Heart right ventricle (tissue), 16 donors: ENCODE measurements around the gene CREB5. TPM values are rescaled to one million over a fixed set of nuclear protein-coding genes. Genes with fewer than 3 reads are reported as not detected.

Experiments used
- ATAC-seq, 8 donors: fragments of 200-7000 bp; cut with Tn5 transposase; one replicate each; pipeline ENCODE4 v1.9.1; 2020; ENCODE audit warnings: mild to moderate bottlenecking in 8 of 8, moderate library complexity in 8 of 8, moderate number of reproducible peaks in 1 of 8
- DNase-seq, 2 donors: peaks; one replicate each; pipeline ENCODE4 v3.0.0-alpha.2; 2020
- H3K27ac ChIP-seq, 10 donors: fragments of 200-600 bp; sonication (generic) in 2 of 10; one replicate each; pipeline versions ENCODE4 v1.5.0 to v1.8.0; 2020 to 2022; ENCODE audit warnings: mild to moderate bottlenecking in 3 of 10
- H3K27me3 ChIP-seq, 7 donors: fragments of 200-600 bp; one replicate each; pipeline ENCODE4 v1.8.0; 2021 to 2022; ENCODE audit warnings: mild to moderate bottlenecking in 2 of 7
- H3K36me3 ChIP-seq, 9 donors: fragments of 200-600 bp; sonication (generic) in 1 of 9; one replicate each; pipeline versions ENCODE4 v1.5.0 to v1.8.0; 2020 to 2022; ENCODE audit warnings: mild to moderate bottlenecking in 2 of 9
- H3K4me1 ChIP-seq, 9 donors: fragments of 200-600 bp; sonication (generic) in 1 of 9; one replicate each; pipeline versions ENCODE4 v1.5.0 to v1.8.0; 2020 to 2022; ENCODE audit warnings: mild to moderate bottlenecking in 4 of 9
- H3K4me3 ChIP-seq, 10 donors: fragments of 200-600 bp; sonication (generic) in 2 of 10; one replicate each; pipeline versions ENCODE4 v1.5.0 to v1.8.0; 2020 to 2022; ENCODE audit warnings: mild to moderate bottlenecking in 7 of 10, moderate library complexity in 2 of 10
- H3K9me3 ChIP-seq, 11 donors: fragments of 200-600 bp in 10 of 11; sonication (generic) in 2 of 11; one replicate each; pipeline versions ENCODE4 v1.5.0 to v1.8.0; 2013 to 2022; ENCODE audit warnings: mild to moderate bottlenecking in 2 of 11, control low read depth in 1 of 11, moderate library complexity in 1 of 11
- CTCF ChIP-seq, 9 donors: fragments of 200-600 bp; sonication (generic) in 2 of 9; IDR thresholded peaks; one replicate each; pipeline versions ENCODE4 v1.5.0 to v1.8.0; 2021 to 2022; ENCODE audit warnings: antibody characterized with exemption in 9 of 9, mild to moderate bottlenecking in 5 of 9, moderate library complexity in 1 of 9
- WGBS, 2 donors: extraction: QIAGEN DNeasy Blood & Tissue Kit; methylation state at CpG; one replicate each; pipeline ENCODE4 v1.1.7; 2013; ENCODE audit warnings: inconsistent platforms in 1 of 2; 5-methylcytosine and 5-hydroxymethylcytosine counted together
- intact Hi-C, 10 donors: fragments of 100-400 bp; cut with DNase I; formaldehyde crosslinking; loops; one replicate each; pipeline versions ENCODE4 v1.11.1 to v1.14.2; 2022
- polyA plus RNA-seq, 2 donors: library from polyadenylated mRNA; stranded (reverse); fragments of 200-250 nt; gene quantifications; one replicate each; pipeline ENCODE4 v1.2.3, GENCODE V29; 2013
- total RNA-seq, 10 donors: library from RNA; stranded (reverse); fragmentation: NEBNext Ultra II Directional in 3 of 10; extraction: Animal tissue kit (Norgen Biotek cat#: 25700) in 3 of 10; gene quantifications; one replicate each; pipeline versions ENCODE4 v1.2.1 to v1.2.4, GENCODE V29; 2021 to 2023
- donor health status: Arrhythmogenic right ventricular cardiomyopathy.
- donor health status: ischemic (EF 13 %, LVEDD 7.1; RV severe dilation, severe dysfunction).
- donor health status: healthy with polysubstance abuse.
- donor health status: DM: no; HTN: yes; CAD: no.
- donor health status: DM: no; HTN: no; CAD: no.
- donor health status: ischemic (EF 25% LVEDD 6.9; RV normal size, moderate dysfunction).
- donor health status: ischemic (EF 25% LVEDD 5.7; RV mildly dilated, moderate dysfunction).
- donor health status: healthy.
- donor health status: DM: yes; HTN: yes; CAD: no.
- donor health status: Ischemic cardiomyopathy.
- donor health status: ischemic (EF 35%, LVEDD 5.7; RV mildly dilated, moderate dysfunction).
- donor health status: nonischemic (EF 11% LVEDD 7.7; RV severe dilation, severe dysfunction).
- donor health status: DM: yes; HTN: yes; CAD: no.
- donor health status: PGD.
- donor health status: ischemic (EF 29% LVEDD 5.4; RV normal size, mild dysfunction).
- donor health status: nonischemic (EF 23%, LVEDD 6.1; RV moderate dilation, normal function).

CREB5 gene
- total and polyA plus RNA-seq, 12 donors, result 4.7 to 170 (median 19.0) TPM

GRCh38 chr7:28581351-28581750, 169.0 kb downstream of the CREB5 start:
- Histone ChIP-seq H3K36me3 (no peaks in the 10 kb centered on the region), H3K4me1 (peaks cover 0 to 14% (median 5%) of the 10 kb centered on the region in 9 donors), H3K9me3 (no peaks in the 10 kb centered on the region), H3K27ac (no peak overlapping the region), H3K4me3 (no peak overlapping the region), H3K27me3 (no peaks in the 10 kb centered on the region)
- ATAC-seq (no peak), DNase-seq (no peak)
- WGBS, 2 donors, result 86 to 88% methylated on average over 6 of the region's 6 CpGs
- no peak for TF ChIP-seq CTCF (IDR thresholded peaks at IDR 0.05)
- intact Hi-C loops, result no loop called here

- Histone ChIP-seq H3K4me1 (peaks cover 0 to 10% (median 0%) of the 10 kb centered on the region in 9 donors), H3K27ac (no peak overlapping the region), H3K36me3 (no peaks in the 10 kb centered on the region), H3K9me3 (no peaks in the 10 kb centered on the region), H3K4me3 (no peak overlapping the region), H3K27me3 (no peaks in the 10 kb centered on the region)
- DNase-seq, result no peak
- ATAC-seq, result no peak
- intact Hi-C loops, result no loop called here
- WGBS, 2 donors, result 90 to 93% methylated on average over 4 of the region's 4 CpGs
- no peak for TF ChIP-seq CTCF (IDR thresholded peaks at IDR 0.05)
Observed at GRCh38 chr7:28582226-28582625, 169.9 kb downstream of the CREB5 start.

DNA sequence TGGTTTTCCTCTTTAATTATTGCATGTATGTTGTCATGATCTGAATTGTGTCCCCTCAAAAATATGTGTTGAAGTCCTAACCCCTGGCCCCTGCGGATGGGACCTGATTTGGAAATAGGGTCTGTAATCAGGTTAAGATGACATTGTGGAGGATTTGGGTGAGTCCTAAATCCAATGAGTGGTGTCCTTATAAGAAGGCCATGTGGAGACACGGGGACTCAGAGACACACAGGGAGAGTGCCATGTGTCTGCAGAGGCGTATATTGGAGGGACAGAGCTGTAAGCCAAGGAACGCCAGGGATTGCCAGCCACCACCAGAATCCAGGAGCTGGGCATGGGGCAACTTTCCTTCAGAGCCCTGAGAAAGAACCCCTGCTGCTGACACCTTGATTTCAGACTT, 171.9 kb downstream of the CREB5 start:
- Histone ChIP-seq H3K4me1 (peaks cover 0 to 4% (median 0%) of the 10 kb centered on the region in 9 donors), H3K9me3 (no peaks in the 10 kb centered on the region), H3K36me3 (no peaks in the 10 kb centered on the region), H3K4me3 (no peak overlapping the region), H3K27ac (no peak overlapping the region), H3K27me3 (no peaks in the 10 kb centered on the region)
- intact Hi-C loops, result no loop called here
- ATAC-seq (no peak), DNase-seq (no peak)
- 95 to 96% methylated on average over 4 of the region's 4 CpGs for WGBS, 2 donors
- TF ChIP-seq CTCF (IDR thresholded peaks at IDR 0.05), result no peak

- ATAC-seq (no peak), DNase-seq (no peak)
- Histone ChIP-seq H3K27me3 (no peaks in the 10 kb centered on the region), H3K9me3 (no peaks in the 10 kb centered on the region), H3K36me3 (no peaks in the 10 kb centered on the region), H3K27ac (no peak overlapping the region), H3K4me1 (peaks cover 0 to 8% (median 0%) of the 10 kb centered on the region in 9 donors), H3K4me3 (no peak overlapping the region)
- 78 to 81% methylated on average over 4 of the region's 4 CpGs for WGBS, 2 donors
- TF ChIP-seq CTCF (IDR thresholded peaks at IDR 0.05), result no peak
- intact Hi-C loops, result no loop called here
Observed at GRCh38 chr7:28586736-28587135, 174.4 kb downstream of the CREB5 start.
